Neural cell (in vitro differentiated cells): ENCODE results near the gene PTPN1. TPM values are rescaled to one million over a fixed set of nuclear protein-coding genes. Genes with fewer than 3 reads are reported as not detected.

ENCODE experiments used
- H2AFZ ChIP-seq: fragments of 200-600, 300-800 bp; sonication (generic), shearing (Covaris generic); 2 replicates; pipeline ENCODE4 v1.6.0; 2014; ENCODE audit warnings: low read depth, mild to moderate bottlenecking, antibody characterized with exemption, low read length, moderate library complexity
- H3F3A ChIP-seq: fragments of 200-600 bp; shearing (Covaris generic); 2 replicates; pipeline ENCODE4 v1.6.1; 2016; ENCODE audit warnings: mild to moderate bottlenecking, moderate library complexity, mixed read lengths, antibody characterized with exemption, low read length; ENCODE audit not compliant: insufficient read depth, poor library complexity, severe bottlenecking
- H3K27ac ChIP-seq: fragments of 200-600, 300-800 bp; sonication (generic), shearing (Covaris generic); 2 replicates; pipeline ENCODE4 v1.5.1; 2014; ENCODE audit warnings: mild to moderate bottlenecking, low read length, moderate library complexity
- H3K27me3 ChIP-seq: fragments of 300-800, 200-600 bp; sonication (generic), shearing (Covaris generic); 2 replicates; pipeline ENCODE4 v1.6.0; 2014; ENCODE audit warnings: mild to moderate bottlenecking, low read depth, low read length, moderate library complexity; ENCODE audit not compliant: insufficient read depth
- H3K36me3 ChIP-seq: fragments of 300-800, 200-600 bp; sonication (generic), shearing (Covaris generic); 2 replicates; pipeline ENCODE4 v1.5.1; 2014; ENCODE audit warnings: mild to moderate bottlenecking, antibody characterized with exemption, low read length, moderate library complexity; ENCODE audit not compliant: insufficient read depth
- H3K4me2 ChIP-seq: fragments of 300-800, 200-600 bp; sonication (generic), shearing (Covaris generic); 2 replicates; pipeline ENCODE4 v1.6.0; 2014; ENCODE audit warnings: mild to moderate bottlenecking, low read length
- H3K4me3 ChIP-seq: fragments of 300-800, 200-600 bp; sonication (generic), shearing (Covaris generic); 2 replicates; pipeline ENCODE4 v1.5.1; 2014; ENCODE audit warnings: mild to moderate bottlenecking, low read length, moderate library complexity
- H3K79me2 ChIP-seq: fragments of 200-600 bp; shearing (Covaris generic); replicated peaks from 2 replicates; pipeline ENCODE4 v1.6.0; 2014; ENCODE audit warnings: mild to moderate bottlenecking, low read length, moderate library complexity; ENCODE audit not compliant: insufficient read depth
- H3K9ac ChIP-seq: fragments of 300-800, 200-600 bp; sonication (generic), shearing (Covaris generic); 2 replicates; pipeline ENCODE4 v1.6.1; 2016; ENCODE audit warnings: mild to moderate bottlenecking, low read length, mixed read lengths
- H3K9me2 ChIP-seq: fragments of 200-600 bp; shearing (Covaris generic); 2 replicates; pipeline ENCODE4 v1.6.1; 2016; ENCODE audit warnings: mild to moderate bottlenecking, low read length, mixed read lengths; ENCODE audit not compliant: insufficient read depth
- H3K9me3 ChIP-seq: fragments of 200-600, 300-800 bp; sonication (generic), shearing (Covaris generic); 2 replicates; pipeline ENCODE4 v1.6.1; 2016; ENCODE audit warnings: mild to moderate bottlenecking, mixed run types, low read length, moderate library complexity, mixed read lengths
- H4K20me1 ChIP-seq: fragments of 200-600 bp; shearing (Covaris generic); 2 replicates; pipeline ENCODE4 v1.6.1; 2016; ENCODE audit warnings: mild to moderate bottlenecking, mixed run types; ENCODE audit not compliant: insufficient read depth
- EP300 ChIP-seq: fragments of 450-650 bp; conservative IDR thresholded peaks from 2 replicates; pipeline ENCODE4 v1.6.1; 2014; ENCODE audit warnings: antibody characterized with exemption, mild to moderate bottlenecking, moderate library complexity; ENCODE audit not compliant: poor library complexity, severe bottlenecking
- EZH2 ChIP-seq: fragments of 200-600, 300-800 bp; shearing (Covaris generic), sonication (generic); IDR thresholded peaks from 2 replicates; pipeline ENCODE4 v1.6.1; 2014; ENCODE audit warnings: antibody characterized with exemption, low read length, borderline replicate concordance, mild to moderate bottlenecking; ENCODE audit not compliant: insufficient read depth, poor library complexity, severe bottlenecking
- MXI1 ChIP-seq: fragments of 450-650 bp; conservative IDR thresholded peaks from 2 replicates; pipeline ENCODE4 v1.6.1; 2014; ENCODE audit warnings: antibody characterized with exemption, mild to moderate bottlenecking; ENCODE audit not compliant: poor library complexity, severe bottlenecking
- POLR2AphosphoS5 ChIP-seq: IDR thresholded peaks from 2 replicates; pipeline ENCODE4 v1.6.1; 2012
- RAD21 ChIP-seq: fragments of 450-650 bp; conservative IDR thresholded peaks from 2 replicates; pipeline ENCODE4 v1.6.1; 2014; ENCODE audit warnings: antibody characterized with exemption, mild to moderate bottlenecking, moderate library complexity
- SMC3 ChIP-seq: fragments of 450-650 bp; conservative IDR thresholded peaks from 2 replicates; pipeline ENCODE4 v1.6.1; 2014; ENCODE audit warnings: antibody characterized with exemption, mild to moderate bottlenecking, moderate library complexity; ENCODE audit not compliant: poor library complexity
- TAF1 ChIP-seq: IDR thresholded peaks from 2 replicates; pipeline ENCODE4 v1.6.1; 2012; ENCODE audit warnings: low read depth
- polyA plus RNA-seq: library from polyadenylated mRNA; depleted of rRNA; stranded (reverse); fragments of >200 nt; gene quantifications from 2 replicates; pipeline ENCODE4 v1.2.3, GENCODE V29; 2014
- TF ChIP-seq, protein P1 (sequence below): fragments of 450-650 bp; IDR thresholded peaks from 2 replicates; pipeline ENCODE4 v1.5.1; 2014; ENCODE audit warnings: antibody characterized with exemption, mild to moderate bottlenecking, moderate library complexity; ENCODE audit not compliant: poor library complexity, severe bottlenecking
- TF ChIP-seq, protein P2 (sequence below): IDR thresholded peaks from 2 replicates; pipeline ENCODE4 v1.6.1; 2012; ENCODE audit warnings: borderline replicate concordance

Gene PTPN1
- polyA plus RNA-seq, 1 donor from 2014 or later = 48.1 TPM

DNA sequence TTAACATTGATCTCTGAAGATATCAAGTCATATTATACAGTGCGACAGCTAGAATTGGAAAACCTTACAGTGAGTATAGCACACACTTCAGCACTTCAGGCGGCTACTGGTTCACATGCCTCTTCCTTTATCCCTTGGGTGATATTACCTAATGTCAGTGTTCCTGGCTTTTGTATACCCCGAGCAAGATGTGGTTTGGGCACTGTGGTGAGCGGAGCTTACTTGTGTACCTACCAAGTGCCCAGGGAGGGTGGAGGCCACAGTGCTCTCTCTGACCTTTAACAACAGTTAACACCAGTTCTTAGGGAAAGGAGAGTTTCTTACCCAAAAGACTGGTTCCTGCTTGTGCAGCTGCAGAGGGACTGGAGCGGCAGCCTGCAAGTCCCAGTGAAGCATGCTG, 64.4 kb downstream of the PTPN1 start:
- Histone ChIP-seq H3K9me2 (no peaks in the 10 kb centered on the region), H3K36me3 (peaks cover 1% of the 10 kb centered on the region), H3K27me3 (no peaks in the 10 kb centered on the region), H3F3A (no peaks in the 10 kb centered on the region), H3K4me2 (no peak overlapping the region), H2AFZ (no peak overlapping the region), H4K20me1 (no peaks in the 10 kb centered on the region), H3K27ac (no peak overlapping the region), H3K9me3 (no peaks in the 10 kb centered on the region), H3K79me2 (no peaks in the 10 kb centered on the region), H3K4me3 (no peak overlapping the region), H3K9ac (no peak overlapping the region)
- TF ChIP-seq SMC3 (no peak), POLR2AphosphoS5 (no peak), MXI1 (no peak)
- TF ChIP-seq, protein P1, sequence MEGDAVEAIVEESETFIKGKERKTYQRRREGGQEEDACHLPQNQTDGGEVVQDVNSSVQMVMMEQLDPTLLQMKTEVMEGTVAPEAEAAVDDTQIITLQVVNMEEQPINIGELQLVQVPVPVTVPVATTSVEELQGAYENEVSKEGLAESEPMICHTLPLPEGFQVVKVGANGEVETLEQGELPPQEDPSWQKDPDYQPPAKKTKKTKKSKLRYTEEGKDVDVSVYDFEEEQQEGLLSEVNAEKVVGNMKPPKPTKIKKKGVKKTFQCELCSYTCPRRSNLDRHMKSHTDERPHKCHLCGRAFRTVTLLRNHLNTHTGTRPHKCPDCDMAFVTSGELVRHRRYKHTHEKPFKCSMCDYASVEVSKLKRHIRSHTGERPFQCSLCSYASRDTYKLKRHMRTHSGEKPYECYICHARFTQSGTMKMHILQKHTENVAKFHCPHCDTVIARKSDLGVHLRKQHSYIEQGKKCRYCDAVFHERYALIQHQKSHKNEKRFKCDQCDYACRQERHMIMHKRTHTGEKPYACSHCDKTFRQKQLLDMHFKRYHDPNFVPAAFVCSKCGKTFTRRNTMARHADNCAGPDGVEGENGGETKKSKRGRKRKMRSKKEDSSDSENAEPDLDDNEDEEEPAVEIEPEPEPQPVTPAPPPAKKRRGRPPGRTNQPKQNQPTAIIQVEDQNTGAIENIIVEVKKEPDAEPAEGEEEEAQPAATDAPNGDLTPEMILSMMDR = no peak

DNA sequence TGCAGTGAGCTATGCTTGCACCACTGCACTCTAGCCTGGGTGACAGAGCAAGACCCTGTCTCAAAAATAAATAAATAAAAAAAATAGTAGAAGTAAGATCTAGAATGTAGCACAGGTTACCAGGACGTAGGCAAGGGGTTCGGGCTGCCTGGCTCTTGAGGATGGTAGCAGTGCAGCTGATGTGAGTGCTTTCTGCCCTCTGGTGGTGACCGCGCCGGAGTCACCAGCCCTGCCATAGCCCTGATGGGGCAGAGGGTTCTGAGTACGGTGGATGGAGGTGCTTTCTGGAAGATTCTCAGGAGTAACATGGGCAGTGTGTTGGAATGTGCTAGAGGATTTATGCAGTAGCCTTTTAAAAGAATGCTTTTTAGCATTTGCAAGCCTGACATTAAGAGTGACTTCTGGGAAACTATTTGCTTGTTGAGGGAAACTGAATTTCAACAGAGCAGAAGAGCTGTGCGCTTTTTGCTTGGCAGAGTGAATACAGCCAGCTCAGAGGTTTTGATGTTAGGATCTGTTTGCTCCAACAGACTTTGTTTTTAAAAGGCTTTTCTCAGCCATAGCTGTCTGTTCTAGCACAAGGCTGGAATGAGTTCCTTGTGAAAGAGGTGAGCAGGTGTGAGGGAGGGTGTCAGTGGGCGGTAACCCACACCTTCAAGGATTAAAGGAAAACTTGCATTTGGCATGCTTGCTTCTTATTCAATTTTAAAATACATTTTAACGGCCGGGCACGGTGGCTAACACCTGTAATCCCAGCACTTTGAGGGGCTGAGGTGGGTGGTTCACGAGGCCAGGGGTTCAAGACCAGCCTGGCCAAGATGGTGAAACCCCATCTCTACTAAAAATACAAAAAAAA, 65.9 kb downstream of the PTPN1 start:
- no peak overlapping the region for H2AFZ ChIP-seq
- no peak overlapping the region for H3K4me3 ChIP-seq
- H3K9me3 ChIP-seq = no peaks in the 10 kb centered on the region
- H3K9ac ChIP-seq = no peak overlapping the region
- H4K20me1 ChIP-seq = no peaks in the 10 kb centered on the region
- no peaks in the 10 kb centered on the region for H3F3A ChIP-seq
- H3K27ac ChIP-seq = no peak overlapping the region
- no peak overlapping the region for H3K4me2 ChIP-seq
- no peaks in the 10 kb centered on the region for H3K9me2 ChIP-seq
- H3K79me2 ChIP-seq = no peaks in the 10 kb centered on the region
- H3K27me3 ChIP-seq = no peaks in the 10 kb centered on the region
- TF ChIP-seq, protein P1 = peak; percentile 55
- no peak for TF ChIP-seq MXI1
- TF ChIP-seq RAD21 = peak; percentile 50
- TF ChIP-seq SMC3 = peak; percentile 62
- no peak for TF ChIP-seq TAF1
- TF ChIP-seq POLR2AphosphoS5 = no peak
- TF ChIP-seq, protein P2, sequence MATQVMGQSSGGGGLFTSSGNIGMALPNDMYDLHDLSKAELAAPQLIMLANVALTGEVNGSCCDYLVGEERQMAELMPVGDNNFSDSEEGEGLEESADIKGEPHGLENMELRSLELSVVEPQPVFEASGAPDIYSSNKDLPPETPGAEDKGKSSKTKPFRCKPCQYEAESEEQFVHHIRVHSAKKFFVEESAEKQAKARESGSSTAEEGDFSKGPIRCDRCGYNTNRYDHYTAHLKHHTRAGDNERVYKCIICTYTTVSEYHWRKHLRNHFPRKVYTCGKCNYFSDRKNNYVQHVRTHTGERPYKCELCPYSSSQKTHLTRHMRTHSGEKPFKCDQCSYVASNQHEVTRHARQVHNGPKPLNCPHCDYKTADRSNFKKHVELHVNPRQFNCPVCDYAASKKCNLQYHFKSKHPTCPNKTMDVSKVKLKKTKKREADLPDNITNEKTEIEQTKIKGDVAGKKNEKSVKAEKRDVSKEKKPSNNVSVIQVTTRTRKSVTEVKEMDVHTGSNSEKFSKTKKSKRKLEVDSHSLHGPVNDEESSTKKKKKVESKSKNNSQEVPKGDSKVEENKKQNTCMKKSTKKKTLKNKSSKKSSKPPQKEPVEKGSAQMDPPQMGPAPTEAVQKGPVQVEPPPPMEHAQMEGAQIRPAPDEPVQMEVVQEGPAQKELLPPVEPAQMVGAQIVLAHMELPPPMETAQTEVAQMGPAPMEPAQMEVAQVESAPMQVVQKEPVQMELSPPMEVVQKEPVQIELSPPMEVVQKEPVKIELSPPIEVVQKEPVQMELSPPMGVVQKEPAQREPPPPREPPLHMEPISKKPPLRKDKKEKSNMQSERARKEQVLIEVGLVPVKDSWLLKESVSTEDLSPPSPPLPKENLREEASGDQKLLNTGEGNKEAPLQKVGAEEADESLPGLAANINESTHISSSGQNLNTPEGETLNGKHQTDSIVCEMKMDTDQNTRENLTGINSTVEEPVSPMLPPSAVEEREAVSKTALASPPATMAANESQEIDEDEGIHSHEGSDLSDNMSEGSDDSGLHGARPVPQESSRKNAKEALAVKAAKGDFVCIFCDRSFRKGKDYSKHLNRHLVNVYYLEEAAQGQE = no peak
- TF ChIP-seq EZH2 = no peak
- TF ChIP-seq EP300 = no peak
- H3K36me3 ChIP-seq = peaks cover 11% of the 10 kb centered on the region
